ENCODE data around the gene CD52.
"Not testable (repeated sequence)": the region's sequence is repeated elsewhere in the genome, so short reads cannot be mapped to it uniquely, and the experiment has no call there.

Gene CD52

GRCh38 chr1:26284597-26285347 is 33.0 kb upstream of the CD52 start:
- DNase-seq, result no peak

GRCh38 chr1:26285366-26286063 is 32.2 kb upstream of the CD52 start:
- no peak for DNase-seq

- no peak for DNase-seq
These were observed 31.7 kb upstream of the CD52 start for GRCh38 chr1:26286064-26286416.

GRCh38 chr1:26287033-26287711 is 30.6 kb upstream of the CD52 start:
- no peak for DNase-seq

- DNase-seq, result no peak
These were observed 29.9 kb upstream of the CD52 start for GRCh38 chr1:26287811-26288210.

- no peak for DNase-seq
These were observed 29.3 kb upstream of the CD52 start for GRCh38 chr1:26288311-26288941.

- no peak for DNase-seq
These were observed 28.3 kb upstream of the CD52 start for GRCh38 chr1:26289158-26290059.

GRCh38 chr1:26290122-26290881 is 27.5 kb upstream of the CD52 start:
- DNase-seq, result no peak

GRCh38 chr1:26290882-26291261 is 26.9 kb upstream of the CD52 start:
- no peak for DNase-seq

GRCh38 chr1:26291433-26291832 is 26.3 kb upstream of the CD52 start:
- DNase-seq, result no peak

GRCh38 chr1:26291939-26292338 is 25.8 kb upstream of the CD52 start:
- no peak for DNase-seq

- DNase-seq, result not testable (repeated sequence)
These were observed 25.0 kb upstream of the CD52 start for GRCh38 chr1:26292735-26293134.

- DNase-seq, result no peak
These were observed 23.8 kb upstream of the CD52 start for GRCh38 chr1:26293911-26294463.

GRCh38 chr1:26295194-26296138 is 22.3 kb upstream of the CD52 start:
- DNase-seq, result no peak

- no peak for DNase-seq
These were observed 21.3 kb upstream of the CD52 start for GRCh38 chr1:26296340-26297056.

GRCh38 chr1:26297057-26297790 is 20.5 kb upstream of the CD52 start:
- no peak for DNase-seq

- DNase-seq, result no peak
These were observed 20.0 kb upstream of the CD52 start for GRCh38 chr1:26297791-26298124.

GRCh38 chr1:26300578-26301275 is 17.0 kb upstream of the CD52 start:
- no peak for DNase-seq

Data from NCI-H1092 treated with DMSO at 0.1 percent for 48 hours (cell line).